GM12878 (cell line): ENCODE results near the gene JMJD7.

ENCODE experiments used
- BHLHE40 ChIP-seq, 2 experiments: fragments of 450-650 bp in 1 of 2; IDR thresholded peaks; 2 replicates each; pipeline ENCODE4 v1.6.1; 2011 to 2017; ENCODE audit warnings: low read depth in 2 of 2, borderline replicate concordance in 1 of 2, improper control_type of control experiment in 1 of 2, low read length in 1 of 2, mild to moderate bottlenecking in 1 of 2
- BRCA1 ChIP-seq: IDR thresholded peaks from 2 replicates; pipeline ENCODE4 v1.6.1; 2011; ENCODE audit warnings: low read depth, low read length, improper control_type of control experiment
- CBFB ChIP-seq: IDR thresholded peaks from 2 replicates; pipeline ENCODE4 v1.6.1; 2016; ENCODE audit warnings: antibody characterized with exemption, low read depth
- CHD4 ChIP-seq: fragments of 200-600 bp; sonication (generic); IDR thresholded peaks from 2 replicates; pipeline ENCODE4 v1.6.1; 2016; ENCODE audit warnings: mild to moderate bottlenecking
- CTCF ChIP-seq, 3 experiments: IDR thresholded peaks in 2 of 3; conservative IDR thresholded peaks in 1 of 3; 2 replicates each; pipeline ENCODE4 v1.5.1; 2011; ENCODE audit warnings: low read depth in 3 of 3, low read length in 3 of 3, mild to moderate bottlenecking in 3 of 3, control low read depth in 2 of 3, moderate library complexity in 2 of 3, inconsistent platforms in 1 of 3, mixed read lengths in 1 of 3; ENCODE audit not compliant: control insufficient read depth in 2 of 3, insufficient read depth in 1 of 3; ENCODE audit errors: extremely low read depth in 1 of 3
- GABPA ChIP-seq: IDR thresholded peaks from 2 replicates; pipeline ENCODE4 v1.6.1; 2014; ENCODE audit warnings: antibody characterized with exemption, low read depth, mild to moderate bottlenecking, inconsistent platforms
- JUND ChIP-seq: IDR thresholded peaks from 2 replicates; pipeline ENCODE4 v1.6.1; 2012; ENCODE audit warnings: low read depth, mild to moderate bottlenecking, low read length, improper control_type of control experiment, moderate library complexity
- POLR2AphosphoS2 ChIP-seq: IDR thresholded peaks from 2 replicates; pipeline ENCODE4 v1.6.1; 2011; ENCODE audit warnings: low read depth, mild to moderate bottlenecking, low read length, improper control_type of control experiment, moderate library complexity
- POLR2AphosphoS5 ChIP-seq: IDR thresholded peaks from 2 replicates; pipeline ENCODE4 v1.6.1; 2011; ENCODE audit warnings: mild to moderate bottlenecking, low read length, inconsistent platforms
- RAD21 ChIP-seq: IDR thresholded peaks from 2 replicates; pipeline ENCODE4 v1.6.1; 2011; ENCODE audit warnings: mild to moderate bottlenecking, low read depth, low read length, moderate library complexity; ENCODE audit not compliant: insufficient read depth
- YY1 ChIP-seq: IDR thresholded peaks from 2 replicates; pipeline ENCODE4 v1.6.1; 2011; ENCODE audit warnings: low read depth, mild to moderate bottlenecking, low read length
- ZNF384 ChIP-seq: IDR thresholded peaks from 2 replicates; pipeline ENCODE4 v1.6.1; 2012; ENCODE audit warnings: low read depth, mild to moderate bottlenecking, low read length, improper control_type of control experiment, borderline replicate concordance
- ZNF687 ChIP-seq: fragments of 450-650 bp; IDR thresholded peaks from 2 replicates; pipeline ENCODE4 v1.6.1; 2017; ENCODE audit warnings: mild to moderate bottlenecking, moderate library complexity
- TF ChIP-seq, protein P1 (sequence below): IDR thresholded peaks from 2 replicates; pipeline ENCODE4 v1.6.1; 2012; ENCODE audit warnings: low read depth, low read length, improper control_type of control experiment

- no peak for TF ChIP-seq CTCF (IDR thresholded peaks at IDR 0.05 in 2 of 3, conservative IDR thresholded peaks at IDR 0.05 in 1 of 3; ENCODE audit: control insufficient read depth in 2 of 3, extremely low read depth in 1 of 3, insufficient read depth in 1 of 3, low read depth in 3 of 3, low read length in 3 of 3)
- no peak for TF ChIP-seq BHLHE40 (IDR thresholded peaks at IDR 0.05; ENCODE audit: borderline replicate concordance in 1 of 2, low read depth in 2 of 2, low read length in 1 of 2)
- TF ChIP-seq, protein P1, sequence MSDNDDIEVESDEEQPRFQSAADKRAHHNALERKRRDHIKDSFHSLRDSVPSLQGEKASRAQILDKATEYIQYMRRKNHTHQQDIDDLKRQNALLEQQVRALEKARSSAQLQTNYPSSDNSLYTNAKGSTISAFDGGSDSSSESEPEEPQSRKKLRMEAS: no peak
- no peak for TF ChIP-seq POLR2AphosphoS2
- TF ChIP-seq JUND: no peak
- no peak for TF ChIP-seq GABPA
- TF ChIP-seq CBFB: no peak
- TF ChIP-seq ZNF384: no peak
- no peak for TF ChIP-seq CHD4
- TF ChIP-seq RAD21: no peak
- no peak for TF ChIP-seq POLR2AphosphoS5
- TF ChIP-seq BRCA1: no peak
- no peak for TF ChIP-seq ZNF687
- TF ChIP-seq YY1: no peak
Measured at GRCh38 chr15:41791547-41791937, 36.4 kb upstream of the JMJD7 start.
